GM06990 (cell line): ENCODE data around the gene MICALL1.

Experiments
- DNase-seq: peaks from one replicate; pipeline ENCODE4 v3.0.0-alpha.2; 2011; ENCODE audit not compliant: insufficient read length; ENCODE audit errors: extremely low read depth
- H3K27me3 ChIP-seq: replicated peaks from 2 replicates; pipeline ENCODE4 v1.6.0; 2011; ENCODE audit warnings: low read length; ENCODE audit not compliant: control insufficient read depth, insufficient read depth
- H3K36me3 ChIP-seq: 2 replicates; pipeline ENCODE4 v1.5.1; 2011; ENCODE audit warnings: low read length; ENCODE audit not compliant: control insufficient read depth, insufficient read depth
- H3K4me3 ChIP-seq: replicated peaks from 2 replicates; pipeline ENCODE4 v1.5.1; 2011; ENCODE audit warnings: low read depth, mild to moderate bottlenecking, control low read depth, low read length
- CTCF ChIP-seq: IDR thresholded peaks from 2 replicates; pipeline ENCODE4 v1.5.1; 2011; ENCODE audit warnings: low read length, control low read depth, mild to moderate bottlenecking, inconsistent platforms; ENCODE audit not compliant: insufficient read depth, poor library complexity, severe bottlenecking

The MICALL1 gene

GRCh38 chr22:37967147-37967546 lies 61.0 kb downstream of the MICALL1 start:
- Histone ChIP-seq H3K36me3 (peaks cover 23% of the 10 kb centered on the region), H3K4me3 (no peak overlapping the region), H3K27me3 (no peaks in the 10 kb centered on the region)
- no peak for DNase-seq
- no peak for TF ChIP-seq CTCF

GRCh38 chr22:37967637-37968451 lies 61.7 kb downstream of the MICALL1 start:
- no peak overlapping the region for H3K4me3 ChIP-seq
- DNase-seq: no peak
- no peaks in the 10 kb centered on the region for H3K27me3 ChIP-seq
- no peak for TF ChIP-seq CTCF
- peaks cover 20% of the 10 kb centered on the region for H3K36me3 ChIP-seq

GRCh38 chr22:37968452-37969251 lies 62.6 kb downstream of the MICALL1 start:
- no peak for TF ChIP-seq CTCF
- Histone ChIP-seq H3K36me3 (peaks cover 20% of the 10 kb centered on the region), H3K27me3 (no peaks in the 10 kb centered on the region), H3K4me3 (no peak overlapping the region)
- no peak for DNase-seq

GRCh38 chr22:37970864-37971263 lies 64.8 kb downstream of the MICALL1 start:
- no peak for DNase-seq
- no peak overlapping the region for H3K4me3 ChIP-seq
- no peak for TF ChIP-seq CTCF
- no peaks in the 10 kb centered on the region for H3K27me3 ChIP-seq
- H3K36me3 ChIP-seq: peaks cover 20% of the 10 kb centered on the region

GRCh38 chr22:37971475-37972434 lies 65.7 kb downstream of the MICALL1 start:
- TF ChIP-seq CTCF: no peak
- no peak overlapping the region for H3K4me3 ChIP-seq
- DNase-seq: no peak
- H3K27me3 ChIP-seq: no peaks in the 10 kb centered on the region
- H3K36me3 ChIP-seq: peaks cover 15% of the 10 kb centered on the region
